ENCODE results near the gene STAU1.
"Not testable (repeated sequence)": the region's sequence is repeated elsewhere in the genome, so short reads cannot be mapped to it uniquely, and the experiment has no call there.

STAU1 gene

GRCh38 chr20:49210101-49210756, 22.1 kb upstream of the STAU1 start:
- CTCF ChIA-PET = no interaction called here
- no peak for TF ChIP-seq L3MBTL2 (conservative IDR thresholded peaks at IDR 0.05)
- TF ChIP-seq CTBP1 (IDR thresholded peaks at IDR 0.05; ENCODE audit: borderline replicate concordance) = no peak
- TF ChIP-seq ZNF384 (IDR thresholded peaks at IDR 0.05) = no peak
- TF ChIP-seq FOXM1 (IDR thresholded peaks at IDR 0.05; ENCODE audit: borderline replicate concordance) = no peak
- TF ChIP-seq LEF1 (IDR thresholded peaks at IDR 0.05; ENCODE audit: borderline replicate concordance) = no peak
- TF ChIP-seq ARNT (IDR thresholded peaks at IDR 0.05) = no peak
- TF ChIP-seq TARDBP (IDR thresholded peaks at IDR 0.05) = no peak
- TF ChIP-seq SP1 (IDR thresholded peaks at IDR 0.05) = no peak
- TF ChIP-seq PKNOX1 (IDR thresholded peaks at IDR 0.05) = no peak
- no peak for TF ChIP-seq NFRKB (IDR thresholded peaks at IDR 0.05)
- no peak for TF ChIP-seq SUZ12 (IDR thresholded peaks at IDR 0.05)
- POLR2A ChIA-PET = no interaction called here

GRCh38 chr20:49207076-49207475, 18.9 kb upstream of the STAU1 start:
- TF ChIP-seq SP1 (IDR thresholded peaks at IDR 0.05) (no peak), FOXA1 (IDR thresholded peaks at IDR 0.05) (no peak), FOXK2 (IDR thresholded peaks at IDR 0.05) (no peak), TARDBP (IDR thresholded peaks at IDR 0.05) (no peak), SUZ12 (IDR thresholded peaks at IDR 0.05) (no peak)
- ChIA-PET POLR2A (no interaction called here), CTCF (no interaction called here)
- DNase-seq (ENCODE audit: extremely low spot score) = peak; percentile 37

More at GRCh38 chr20:49210101-49210756, 22.1 kb upstream of the STAU1 start:
- DNase-seq (ENCODE audit: extremely low spot score) = no peak

- no peak for DNase-seq (ENCODE audit: extremely low spot score)
- ChIA-PET CTCF (interaction anchor here (0.5 kb wide), 1 partner anchor 14 kb away, joined by 3 read pairs; no protein-coding TSS in a partner anchor), POLR2A (no interaction called here)
- TF ChIP-seq L3MBTL2 (conservative IDR thresholded peaks at IDR 0.05) = no peak
- TF ChIP-seq SP1 (IDR thresholded peaks at IDR 0.05) = no peak
- no peak for TF ChIP-seq ARNT (IDR thresholded peaks at IDR 0.05)
- no peak for TF ChIP-seq ZNF384 (IDR thresholded peaks at IDR 0.05)
- TF ChIP-seq HDGF (IDR thresholded peaks at IDR 0.05; ENCODE audit: borderline replicate concordance) = no peak
- no peak for TF ChIP-seq BHLHE40 (IDR thresholded peaks at IDR 0.05; ENCODE audit: borderline replicate concordance)
- TF ChIP-seq FOXK2 (IDR thresholded peaks at IDR 0.05) = no peak
- TF ChIP-seq FOXA1 (IDR thresholded peaks at IDR 0.05) = no peak
- TF ChIP-seq TARDBP (IDR thresholded peaks at IDR 0.05) = no peak
- no peak for TF ChIP-seq PKNOX1 (IDR thresholded peaks at IDR 0.05)
- no peak for TF ChIP-seq LEF1 (IDR thresholded peaks at IDR 0.05; ENCODE audit: borderline replicate concordance)
- no peak for TF ChIP-seq CTBP1 (IDR thresholded peaks at IDR 0.05; ENCODE audit: borderline replicate concordance)
- TF ChIP-seq SUZ12 (IDR thresholded peaks at IDR 0.05) = no peak
- no peak for TF ChIP-seq NFRKB (IDR thresholded peaks at IDR 0.05)
- no peak for TF ChIP-seq FOXM1 (IDR thresholded peaks at IDR 0.05; ENCODE audit: borderline replicate concordance)
- no peak for TF ChIP-seq ELF4 (IDR thresholded peaks at IDR 0.05)
Observed at GRCh38 chr20:49203746-49204145, 15.6 kb upstream of the STAU1 start.

- CTCF ChIA-PET = no interaction called here
Observed at GRCh38 chr20:49203011-49203410, 14.9 kb upstream of the STAU1 start.

GRCh38 chr20:49199729-49200293, 11.7 kb upstream of the STAU1 start:
- DNase-seq (ENCODE audit: extremely low spot score) = no peak
- POLR2A ChIA-PET = no interaction called here
- TF ChIP-seq FOXM1 (IDR thresholded peaks at IDR 0.05; ENCODE audit: borderline replicate concordance) = no peak
- no peak for TF ChIP-seq ELF4 (IDR thresholded peaks at IDR 0.05)
- TF ChIP-seq CTBP1 (IDR thresholded peaks at IDR 0.05; ENCODE audit: borderline replicate concordance) = no peak
- TF ChIP-seq FOXA1 (IDR thresholded peaks at IDR 0.05) = no peak
- no peak for TF ChIP-seq L3MBTL2 (conservative IDR thresholded peaks at IDR 0.05)
- no peak for TF ChIP-seq FOXK2 (IDR thresholded peaks at IDR 0.05)
- no peak for TF ChIP-seq ZNF384 (IDR thresholded peaks at IDR 0.05)
- TF ChIP-seq TARDBP (IDR thresholded peaks at IDR 0.05) = no peak
- TF ChIP-seq HDGF (IDR thresholded peaks at IDR 0.05; ENCODE audit: borderline replicate concordance) = no peak
- CTCF ChIA-PET = no interaction called here

More at GRCh38 chr20:49203011-49203410, 14.9 kb upstream of the STAU1 start:
- POLR2A ChIA-PET = no interaction called here
- no peak for DNase-seq (ENCODE audit: extremely low spot score)
- TF ChIP-seq TARDBP (IDR thresholded peaks at IDR 0.05) (no peak), FOXA1 (IDR thresholded peaks at IDR 0.05) (no peak), CTBP1 (IDR thresholded peaks at IDR 0.05; ENCODE audit: borderline replicate concordance) (no peak), FOXM1 (IDR thresholded peaks at IDR 0.05; ENCODE audit: borderline replicate concordance) (no peak), PKNOX1 (IDR thresholded peaks at IDR 0.05) (no peak), ZNF384 (IDR thresholded peaks at IDR 0.05) (no peak), BHLHE40 (IDR thresholded peaks at IDR 0.05; ENCODE audit: borderline replicate concordance) (no peak), L3MBTL2 (conservative IDR thresholded peaks at IDR 0.05) (no peak), ARNT (IDR thresholded peaks at IDR 0.05) (no peak), SUZ12 (IDR thresholded peaks at IDR 0.05) (no peak)

- POLR2A ChIA-PET, CTCF ChIA-PET: not testable (repeated sequence)
Observed at GRCh38 chr20:49192944-49193518, 4.9 kb upstream of the STAU1 start.

More at GRCh38 chr20:49192944-49193518, 4.9 kb upstream of the STAU1 start:
- not testable (repeated sequence) for DNase-seq (ENCODE audit: extremely low spot score)

All from HEK293T (cell line).